Progenitor cell of endocrine pancreas (in vitro differentiated cells): Measurements from ENCODE around the gene OR2S2. TPM values are rescaled to one million over a fixed set of nuclear protein-coding genes. Genes with fewer than 3 reads are reported as not detected.

ENCODE experiments used
- DNase-seq: peaks from one replicate; pipeline ENCODE4 v3.0.0; 2021; ENCODE audit warnings: low spot score; ENCODE audit not compliant: unreplicated experiment
- H3K27ac Mint-ChIP-seq: 2 replicates; pipeline ENCODE4 v1.8.0; 2021; ENCODE audit warnings: mild to moderate bottlenecking, moderate library complexity, mixed read lengths
- H3K27me3 Mint-ChIP-seq: 2 replicates; pipeline ENCODE4 v1.8.0; 2021; ENCODE audit warnings: mixed read lengths
- H3K36me3 Mint-ChIP-seq: 2 replicates; pipeline ENCODE4 v1.8.0; 2022; ENCODE audit warnings: mixed read lengths; ENCODE audit not compliant: insufficient read depth
- H3K4me1 Mint-ChIP-seq: 2 replicates; pipeline ENCODE4 v1.8.0; 2021; ENCODE audit warnings: low read depth, mixed read lengths
- H3K4me3 Mint-ChIP-seq: 2 replicates; pipeline ENCODE4 v1.8.0; 2021; ENCODE audit warnings: low read depth, mild to moderate bottlenecking, moderate library complexity, mixed read lengths
- H3K9me3 Mint-ChIP-seq: 2 replicates; pipeline ENCODE4 v1.8.0; 2021; ENCODE audit warnings: low read depth, mixed read lengths
- CTCF ChIP-seq: fragments of 200-600 bp; sonication (generic); IDR thresholded peaks from one replicate; pipeline ENCODE4 v1.5.0; 2021; ENCODE audit warnings: antibody characterized with exemption, mild to moderate bottlenecking; ENCODE audit not compliant: unreplicated experiment
- total RNA-seq: library from RNA; stranded (reverse); gene quantifications from 2 replicates; pipeline ENCODE4 v1.2.1, GENCODE V29; 2021

OR2S2 gene
- total RNA-seq, 1 donor from 2014 or later, result not detected

- no peak for TF ChIP-seq CTCF
- no peak for DNase-seq
- H3K27me3 Mint-ChIP-seq, result peaks cover 64% of the 10 kb centered on the region
- H3K4me3 Mint-ChIP-seq, result no peak overlapping the region
- H3K27ac Mint-ChIP-seq, result no peak overlapping the region
- no peaks in the 10 kb centered on the region for H3K9me3 Mint-ChIP-seq
- H3K4me1 Mint-ChIP-seq, result peaks cover 2% of the 10 kb centered on the region
- no peaks in the 10 kb centered on the region for H3K36me3 Mint-ChIP-seq
These were observed 2.2 kb upstream of the OR2S2 start for GRCh38 chr9:35960039-35960655.

- Mint-ChIP-seq H3K4me3 (no peak overlapping the region), H3K4me1 (peaks cover 2% of the 10 kb centered on the region), H3K36me3 (no peaks in the 10 kb centered on the region), H3K27me3 (peaks cover 60% of the 10 kb centered on the region), H3K27ac (no peak overlapping the region), H3K9me3 (no peaks in the 10 kb centered on the region)
- no peak for DNase-seq
- no peak for TF ChIP-seq CTCF
These were observed 1.3 kb downstream of the OR2S2 start for GRCh38 chr9:35956651-35957050.

- Mint-ChIP-seq H3K4me3 (no peak overlapping the region), H3K27me3 (peaks cover 46% of the 10 kb centered on the region), H3K36me3 (no peaks in the 10 kb centered on the region), H3K9me3 (no peaks in the 10 kb centered on the region), H3K4me1 (peaks cover under 1% of the 10 kb centered on the region), H3K27ac (no peak overlapping the region)
- TF ChIP-seq CTCF, result peak; percentile 89
- no peak for DNase-seq
These were observed 2.9 kb downstream of the OR2S2 start for GRCh38 chr9:35954942-35955546.

- no peaks in the 10 kb centered on the region for H3K36me3 Mint-ChIP-seq
- no peak overlapping the region for H3K4me3 Mint-ChIP-seq
- DNase-seq, result no peak
- H3K9me3 Mint-ChIP-seq, result no peaks in the 10 kb centered on the region
- no peaks in the 10 kb centered on the region for H3K4me1 Mint-ChIP-seq
- TF ChIP-seq CTCF, result no peak
- no peak overlapping the region for H3K27ac Mint-ChIP-seq
- H3K27me3 Mint-ChIP-seq, result peaks cover 34% of the 10 kb centered on the region
These were observed 5.3 kb downstream of the OR2S2 start for GRCh38 chr9:35952526-35953191.

- no peak for TF ChIP-seq CTCF
- no peak for DNase-seq
- no peak overlapping the region for H3K4me3 Mint-ChIP-seq
- H3K36me3 Mint-ChIP-seq, result no peaks in the 10 kb centered on the region
- H3K27me3 Mint-ChIP-seq, result peaks cover 25% of the 10 kb centered on the region
- no peaks in the 10 kb centered on the region for H3K4me1 Mint-ChIP-seq
- no peak overlapping the region for H3K27ac Mint-ChIP-seq
- no peaks in the 10 kb centered on the region for H3K9me3 Mint-ChIP-seq
These were observed 6.2 kb downstream of the OR2S2 start for GRCh38 chr9:35951736-35952135.
